GM12872 (cell line): Measurements from ENCODE around the gene ADARB2.

Experiments used
- CTCF ChIP-seq: IDR thresholded peaks from 3 replicates; pipeline ENCODE4 v1.5.1; 2011; ENCODE audit warnings: low read depth, mild to moderate bottlenecking, low read length, moderate library complexity; ENCODE audit not compliant: insufficient read depth

The ADARB2 gene

GRCh38 chr10:1213252-1214070 lies 523.9 kb downstream of the ADARB2 start:
- no peak for TF ChIP-seq CTCF

GRCh38 chr10:1212571-1213141 lies 524.7 kb downstream of the ADARB2 start:
- no peak for TF ChIP-seq CTCF

- TF ChIP-seq CTCF = no peak
These were observed 525.3 kb downstream of the ADARB2 start for GRCh38 chr10:1211844-1212570.

- no peak for TF ChIP-seq CTCF
These were observed 526.7 kb downstream of the ADARB2 start for GRCh38 chr10:1210667-1211066.

GRCh38 chr10:1209355-1209979 lies 527.9 kb downstream of the ADARB2 start:
- no peak for TF ChIP-seq CTCF

GRCh38 chr10:1208366-1209311 lies 528.7 kb downstream of the ADARB2 start:
- TF ChIP-seq CTCF = no peak
